HepG2 (cell line): ENCODE data around the gene FAM110A. TPM values are rescaled to one million over a fixed set of nuclear protein-coding genes. Genes with fewer than 3 reads are reported as not detected.

Experiments
- AGO2 ChIP-seq: fragments of 200-400 bp; formaldehyde crosslinking; optimal IDR thresholded peaks from 2 replicates; pipeline ENCODE3; 2017; ENCODE audit warnings: mild to moderate bottlenecking, low read depth, low read length, moderate library complexity
- ATF6 ChIP-seq: sonication (generic); formaldehyde crosslinking; conservative IDR thresholded peaks from 2 replicates; pipeline ENCODE4 v1.4.0; 2020; ENCODE audit warnings: missing genetic modification reagents
- FOSL2 ChIP-seq: sonication (generic); formaldehyde crosslinking; IDR thresholded peaks from 2 replicates; pipeline ENCODE4 v1.4.0; 2020; ENCODE audit warnings: missing genetic modification reagents
- HOXA3 ChIP-seq: sonication (generic); formaldehyde crosslinking; IDR thresholded peaks from 2 replicates; pipeline ENCODE4 v1.5.0; 2020; ENCODE audit warnings: missing genetic modification reagents
- HOXA5 ChIP-seq: sonication (generic); formaldehyde crosslinking; IDR thresholded peaks from 2 replicates; pipeline ENCODE4 v1.4.0; 2020; ENCODE audit warnings: missing genetic modification reagents
- ISL2 ChIP-seq: sonication (generic); formaldehyde crosslinking; IDR thresholded peaks from 2 replicates; pipeline ENCODE4 v1.5.0; 2020; ENCODE audit warnings: missing genetic modification reagents
- KDM4B ChIP-seq: sonication (generic); formaldehyde crosslinking; IDR thresholded peaks from 2 replicates; pipeline ENCODE4 v1.4.0; 2020; ENCODE audit warnings: missing genetic modification reagents
- NCOA5 ChIP-seq: sonication (generic); formaldehyde crosslinking; IDR thresholded peaks from 2 replicates; pipeline ENCODE4 v1.4.0; 2020; ENCODE audit warnings: missing genetic modification reagents
- PAX8 ChIP-seq: sonication (generic); formaldehyde crosslinking; IDR thresholded peaks from 2 replicates; pipeline ENCODE4 v1.8.0; 2022; ENCODE audit warnings: mild to moderate bottlenecking, missing genetic modification reagents, borderline replicate concordance
- PCBP1 ChIP-seq: fragments of 200-400 bp; formaldehyde crosslinking; IDR thresholded peaks from 2 replicates; pipeline ENCODE4 v1.6.1; 2017; ENCODE audit warnings: mild to moderate bottlenecking, low read depth, low read length, borderline replicate concordance
- PLSCR1 ChIP-seq: sonication (generic); formaldehyde crosslinking; IDR thresholded peaks from 2 replicates; pipeline ENCODE4 v1.5.0; 2020; ENCODE audit warnings: missing genetic modification reagents, mild to moderate bottlenecking, borderline replicate concordance
- RERE ChIP-seq: IDR thresholded peaks from 2 replicates; pipeline ENCODE4 v1.6.1; 2016; ENCODE audit warnings: low read depth, missing genetic modification reagents, missing compliant biosample characterization
- TFDP2 ChIP-seq: sonication (generic); formaldehyde crosslinking; IDR thresholded peaks from 2 replicates; pipeline ENCODE4 v1.4.0; 2020; ENCODE audit warnings: missing genetic modification reagents
- TRAFD1 ChIP-seq: sonication (generic); formaldehyde crosslinking; IDR thresholded peaks from 2 replicates; pipeline ENCODE4 v1.5.1; 2020; ENCODE audit warnings: missing genetic modification reagents, mild to moderate bottlenecking, borderline replicate concordance
- ZNF569 ChIP-seq: sonication (generic); formaldehyde crosslinking; IDR thresholded peaks from 2 replicates; pipeline ENCODE4 v1.5.0; 2020; ENCODE audit warnings: mild to moderate bottlenecking, missing genetic modification reagents, moderate library complexity, borderline replicate concordance
- polyA plus RNA-seq, 8 experiments: library from polyadenylated mRNA; depleted of rRNA in 3 of 8; stranded (reverse) in 7 of 8; unstranded in 1 of 8; fragments of >200 nt; fragmentation: Illumina TruSeq in 4 of 8; extraction: Trizol in 4 of 8; gene quantifications; 2 replicates each; pipeline versions ENCODE4 v1.2.1 to v1.2.3, GENCODE V29; 2011 to 2016; ENCODE audit warnings: low read depth in 4 of 8, missing spikeins in 1 of 8, mixed read lengths in 1 of 8; ENCODE audit not compliant: insufficient read depth in 1 of 8
- total RNA-seq, 5 experiments: library from RNA; depleted of rRNA; stranded (reverse); fragments of >200 nt; fragmentation: Illumina TruSeq; extraction: Trizol; gene quantifications; 2 replicates each; pipeline ENCODE4 v1.2.3, GENCODE V29; 2016; ENCODE audit warnings: low read depth in 1 of 5

Gene FAM110A
- total and polyA plus RNA-seq, 2 of the 13 experiments (the other 11 are each of a cell fraction or from before 2014, with no cell fraction given) = 1.9 TPM

GRCh38 chr20:841568-842546 is 8.3 kb downstream of the FAM110A start (continued):
- no peak for TF ChIP-seq RERE (CRISPR knock-in tag)
- TF ChIP-seq ISL2 (CRISPR knock-in tag) = no peak
- TF ChIP-seq AGO2 = peak; percentile 26
- no peak for TF ChIP-seq FOSL2
- TF ChIP-seq ATF6 = no peak
- no peak for TF ChIP-seq TRAFD1 (CRISPR knock-in tag)
- TF ChIP-seq PLSCR1 = no peak
- peak; percentile 34; the same call in 1 of the 2 replicates for TF ChIP-seq HOXA3 (CRISPR knock-in tag)
- TF ChIP-seq HOXA5 (CRISPR knock-in tag) = no peak
- no peak for TF ChIP-seq PAX8
- no peak for TF ChIP-seq ZNF569 (CRISPR knock-in tag)
- peak; percentile 21; the same call in 1 of the 2 replicates for TF ChIP-seq PCBP1
- TF ChIP-seq KDM4B (CRISPR knock-in tag) = no peak
- no peak for TF ChIP-seq NCOA5 (CRISPR knock-in tag)
- TF ChIP-seq TFDP2 (CRISPR knock-in tag) = no peak
